ENCODE results near the gene LIMK2.

The LIMK2 gene

GRCh38 chr22:31275576-31275975 lies 63.5 kb downstream of the LIMK2 start:
- DNase-seq = no peak

- no peak for DNase-seq
These were observed 64.5 kb downstream of the LIMK2 start for GRCh38 chr22:31276426-31277167.

GRCh38 chr22:31277741-31278140 lies 65.6 kb downstream of the LIMK2 start:
- no peak for DNase-seq

- DNase-seq = no peak
These were observed 66.1 kb downstream of the LIMK2 start for GRCh38 chr22:31278151-31278621.

- no peak for DNase-seq
These were observed 66.7 kb downstream of the LIMK2 start for GRCh38 chr22:31278626-31279326.

GRCh38 chr22:31279327-31279669 lies 67.2 kb downstream of the LIMK2 start:
- DNase-seq = no peak

- DNase-seq = no peak
These were observed 67.9 kb downstream of the LIMK2 start for GRCh38 chr22:31279821-31280505.

GRCh38 chr22:31281733-31282132 lies 69.6 kb downstream of the LIMK2 start:
- DNase-seq = no peak

- DNase-seq = no peak
These were observed 70.8 kb downstream of the LIMK2 start for GRCh38 chr22:31282748-31283468.

GRCh38 chr22:31284281-31285155 lies 72.4 kb downstream of the LIMK2 start:
- no peak for DNase-seq

GRCh38 chr22:31286360-31287255 lies 74.5 kb downstream of the LIMK2 start:
- no peak for DNase-seq

GRCh38 chr22:31287818-31288495 lies 75.9 kb downstream of the LIMK2 start:
- DNase-seq = no peak

GRCh38 chr22:31288496-31289240 lies 76.6 kb downstream of the LIMK2 start:
- no peak for DNase-seq

- no peak for DNase-seq
These were observed 77.2 kb downstream of the LIMK2 start for GRCh38 chr22:31289344-31289743.

- DNase-seq = no peak
These were observed 78.7 kb downstream of the LIMK2 start for GRCh38 chr22:31290494-31291471.

- DNase-seq = no peak
These were observed 79.6 kb downstream of the LIMK2 start for GRCh38 chr22:31291481-31292235.

GRCh38 chr22:31292236-31292989 lies 80.3 kb downstream of the LIMK2 start, which contains the start of gene PIK3IP1:
Gene PIK3IP1, minus strand, starts transcription at chr22:31292488. Its CDS starts 144 bp downstream, at chr22:31292344.
- DNase-seq = peak; percentile 21
